Endothelial cell of umbilical vein (primary cell): ENCODE measurements around the gene PRDM16.

ENCODE experiments used
- CTCF ChIP-seq, 2 donors: IDR thresholded peaks; 1 replicate in 1 of 2; 2 replicates in 1 of 2; pipeline ENCODE4 v1.5.1; 2011; ENCODE audit warnings: low read length in 2 of 2, mild to moderate bottlenecking in 2 of 2, moderate library complexity in 2 of 2, control low read depth in 1 of 2, inconsistent platforms in 1 of 2, low read depth in 1 of 2; ENCODE audit not compliant: insufficient read depth in 1 of 2; ENCODE audit errors: extremely low read depth in 1 of 2
- EZH2 ChIP-seq: IDR thresholded peaks from 2 replicates; pipeline ENCODE4 v1.6.1; 2012; ENCODE audit warnings: borderline replicate concordance, low read depth, mild to moderate bottlenecking, moderate library complexity, low read length, inconsistent platforms; ENCODE audit not compliant: severe bottlenecking

DNA sequence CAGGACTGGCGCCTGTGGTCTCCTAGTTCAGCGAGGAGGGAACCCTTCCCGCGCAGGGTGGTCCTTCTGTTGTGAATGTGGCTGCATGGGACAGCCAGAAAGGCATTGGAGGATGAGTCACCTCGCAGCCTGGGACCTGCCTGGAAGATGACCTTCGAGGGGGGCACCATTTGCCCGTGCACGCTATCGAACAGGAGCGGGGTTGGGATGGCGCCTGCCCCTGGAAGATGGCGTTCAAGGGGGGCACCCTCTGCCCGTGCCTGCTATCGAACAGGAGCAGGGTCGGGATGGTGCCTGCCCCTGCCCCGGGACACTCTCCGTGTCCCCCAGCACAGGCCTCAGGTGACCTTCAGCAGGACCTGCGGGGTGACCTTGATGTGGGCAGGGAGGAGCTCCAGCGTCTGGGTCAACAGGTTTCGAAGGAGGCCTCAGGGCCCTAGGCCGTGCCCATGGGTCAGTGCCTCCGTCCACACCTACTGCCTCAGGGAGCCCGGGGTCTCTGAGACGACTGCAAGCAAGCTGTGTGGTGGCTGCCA, 49.4 kb upstream of the PRDM16 start:
- no peak for TF ChIP-seq CTCF (IDR thresholded peaks at IDR 0.05; ENCODE audit: extremely low read depth in 1 of 2, insufficient read depth in 1 of 2, low read depth in 1 of 2, low read length in 2 of 2)
- no peak for TF ChIP-seq EZH2
